Transverse colon (tissue), 4 donors: ENCODE data around the gene DPH1. TPM values are rescaled to one million over a fixed set of nuclear protein-coding genes. Genes with fewer than 3 reads are reported as not detected.

Experiments
- DNase-seq: peaks from one replicate; pipeline ENCODE4 v3.0.0-alpha.2; 2019
- H3K27ac ChIP-seq, 4 donors: fragments of 200-600 bp; sonication (generic); 2 replicates each; pipeline ENCODE4 v1.5.1; 2016 to 2018; ENCODE audit warnings: inconsistent platforms in 4 of 4
- H3K27me3 ChIP-seq: fragments of 200-600 bp; sonication (generic); 2 replicates; pipeline ENCODE4 v1.5.1; 2017; ENCODE audit warnings: inconsistent platforms
- H3K36me3 ChIP-seq, 4 donors: fragments of 200-600 bp; sonication (generic); 2 replicates each; pipeline ENCODE4 v1.5.1; 2017 to 2019; ENCODE audit warnings: inconsistent platforms in 4 of 4
- H3K4me1 ChIP-seq, 4 donors: fragments of 200-600 bp; sonication (generic); 2 replicates each; pipeline ENCODE4 v1.5.1; 2017 to 2020; ENCODE audit warnings: inconsistent platforms in 4 of 4
- H3K4me3 ChIP-seq, 4 donors: fragments of 200-600 bp; sonication (generic); 1 replicate in 1 of 4; 2 replicates in 3 of 4; pipeline versions ENCODE4 v1.5.1 to v1.6.1; 2017 to 2019; ENCODE audit warnings: inconsistent platforms in 4 of 4
- H3K9me3 ChIP-seq, 2 donors: fragments of 200-600 bp; sonication (generic); 2 replicates each; pipeline ENCODE4 v1.5.1; 2017 to 2019; ENCODE audit warnings: inconsistent platforms in 2 of 2
- CTCF ChIP-seq, 5 experiments: fragments of 200-600 bp in 3 of 5; fragments of 450-650 bp in 2 of 5; sonication (generic) in 3 of 5; IDR thresholded peaks; 1 replicate in 2 of 5; 2 replicates in 3 of 5; pipeline ENCODE4 v1.5.1; 2016 to 2017; ENCODE audit warnings: antibody characterized with exemption in 5 of 5, inconsistent platforms in 3 of 5, mild to moderate bottlenecking in 2 of 5, moderate library complexity in 1 of 5
- EP300 ChIP-seq: sonication (generic); formaldehyde crosslinking; IDR thresholded peaks from one replicate; pipeline ENCODE4 v1.6.1; 2017; ENCODE audit warnings: antibody characterized with exemption, low read depth
- POLR2A ChIP-seq: fragments of 450-650 bp; IDR thresholded peaks from one replicate; pipeline ENCODE4 v1.6.1; 2016; ENCODE audit warnings: antibody characterized with exemption, mild to moderate bottlenecking, moderate library complexity
- POLR2AphosphoS5 ChIP-seq, 3 donors: sonication (generic); formaldehyde crosslinking; IDR thresholded peaks; one replicate each; pipeline ENCODE4 v1.6.1; 2016; ENCODE audit warnings: antibody characterized with exemption in 3 of 3
- whole genome bisulfite sequencing, 2 donors: methylation state at CpG; one replicate each; pipeline ENCODE4 v1.1.5; 2018; ENCODE audit warnings: low coverage in 1 of 2; 5-methylcytosine and 5-hydroxymethylcytosine counted together
- in situ Hi-C, 4 donors: fragments of 200-750 bp; cut with MboI; loops; one replicate each; pipeline versions ENCODE4 v1.15.0 to v1.15.1; 2017; ENCODE audit warnings: low sequenced_read_pairs in 3 of 4, low pct_ligation_motif_present in 1 of 4, low pct_unique_long_range_greater_than_20kb in 1 of 4
- intact Hi-C: fragments of 100-400 bp; cut with DNase I; formaldehyde crosslinking; loops from one replicate; pipeline ENCODE4 v1.15.1; 2023; ENCODE audit warnings: low total_unique reads
- total RNA-seq, 4 donors: library from RNA; depleted of rRNA; stranded (reverse); fragments of >200 nt; gene quantifications; one replicate each; pipeline ENCODE4 v1.1.0, GENCODE V29; 2016

DPH1 gene
- total RNA-seq, 4 donors from 2014 or later = 32.4 to 88.8 (median 58.9) TPM

- H3K4me1 ChIP-seq = peaks cover 13 to 21% (median 19%) of the 10 kb centered on the region in 4 donors
- H3K27me3 ChIP-seq = peaks cover 1% of the 10 kb centered on the region
- no peaks in the 10 kb centered on the region for H3K36me3 ChIP-seq
- 91% methylated on average over 13 of the region's 13 CpGs; no CpG with 5 or more reads in 1 of the 2 donors for WGBS, 2 donors
- no peaks in the 10 kb centered on the region for H3K9me3 ChIP-seq
- TF ChIP-seq POLR2A (no peak), POLR2AphosphoS5 (IDR thresholded peaks at IDR 0.05) (no peak), EP300 (no peak), CTCF (IDR thresholded peaks at IDR 0.05) (no peak)
- DNase-seq = no peak
- no peak overlapping the region for H3K27ac ChIP-seq
- intact Hi-C loops (no loop called here), in situ Hi-C loops (no loop called here)
- no peak overlapping the region for H3K4me3 ChIP-seq
Observed at GRCh38 chr17:2003525-2003924, 26.4 kb upstream of the DPH1 start.

- in situ Hi-C loops (no loop called here), intact Hi-C loops (no loop called here)
- Histone ChIP-seq H3K27ac (no peak overlapping the region), H3K4me1 (peaks cover 9 to 15% (median 13%) of the 10 kb centered on the region in 4 donors), H3K4me3 (no peak overlapping the region), H3K36me3 (no peaks in the 10 kb centered on the region), H3K27me3 (no peaks in the 10 kb centered on the region), H3K9me3 (no peaks in the 10 kb centered on the region)
- DNase-seq = no peak
- WGBS, 2 donors = 81 to 82% methylated on average over 4 to 12 of the region's 12 CpGs
- TF ChIP-seq CTCF (IDR thresholded peaks at IDR 0.05) (no peak), EP300 (no peak), POLR2A (no peak), POLR2AphosphoS5 (IDR thresholded peaks at IDR 0.05) (no peak)
Observed at GRCh38 chr17:2004435-2004952, 25.5 kb upstream of the DPH1 start.

GRCh38 chr17:2008332-2009126 lies 21.4 kb upstream of the DPH1 start:
- H3K4me3 ChIP-seq = no peak overlapping the region
- intact Hi-C loops = no loop called here
- DNase-seq = peak; percentile 62
- H3K36me3 ChIP-seq = no peaks in the 10 kb centered on the region
- H3K27ac ChIP-seq = peak overlapping the region in 2 of 4 donors; percentile 10 to 50
- 71 to 82% methylated on average over 8 to 15 of the region's 15 CpGs for WGBS, 2 donors
- in situ Hi-C loops = no loop called here
- no peaks in the 10 kb centered on the region for H3K27me3 ChIP-seq
- H3K4me1 ChIP-seq = peaks cover 0 to 19% (median 10%) of the 10 kb centered on the region in 4 donors
- no peak for TF ChIP-seq CTCF (IDR thresholded peaks at IDR 0.05)
- TF ChIP-seq POLR2AphosphoS5 (IDR thresholded peaks at IDR 0.05) = peak in 1 of 3 donors; percentile 25
- H3K9me3 ChIP-seq = no peaks in the 10 kb centered on the region

- no peak for TF ChIP-seq EP300
- TF ChIP-seq POLR2A = no peak
- no peak for TF ChIP-seq CTCF (IDR thresholded peaks at IDR 0.05)
- no peak for TF ChIP-seq POLR2AphosphoS5 (IDR thresholded peaks at IDR 0.05)
- Histone ChIP-seq H3K4me3 (no peak overlapping the region), H3K9me3 (no peaks in the 10 kb centered on the region), H3K27ac (no peak overlapping the region), H3K4me1 (peaks cover 0 to 19% (median 10%) of the 10 kb centered on the region in 4 donors), H3K36me3 (no peaks in the 10 kb centered on the region), H3K27me3 (no peaks in the 10 kb centered on the region)
- in situ Hi-C loops (loop anchor here in 3 of 4 donors (10.0 kb wide), 2 partner anchors 95 to 105 kb away; no protein-coding TSS in a partner anchor), intact Hi-C loops (no loop called here)
- WGBS, 2 donors = 91% methylated on average over 10 of the region's 10 CpGs; no CpG with 5 or more reads in 1 of the 2 donors
- DNase-seq = no peak
Observed at GRCh38 chr17:2009737-2010136, 20.2 kb upstream of the DPH1 start.
